NCI-H2196 treated with DMSO at 0.1 percent for 48 hours (cell line): ENCODE data around the gene KRT6C.
"Not testable (repeated sequence)": the region's sequence is repeated elsewhere in the genome, so short reads cannot be mapped to it uniquely, and the experiment has no call there.

Experiments used
- DNase-seq: peaks from one replicate; lab custom pipeline; 2025; ENCODE audit not compliant: unreplicated experiment; lab: John Stamatoyannopoulos, UW

KRT6C gene

GRCh38 chr12:52461693-52462092, 11.9 kb downstream of the KRT6C start:
- DNase-seq, result no peak

- no peak for DNase-seq
Observed at GRCh38 chr12:52458861-52459260, 14.7 kb downstream of the KRT6C start.

GRCh38 chr12:52455821-52456220, 17.8 kb downstream of the KRT6C start:
- no peak for DNase-seq

- DNase-seq, result no peak
Observed at GRCh38 chr12:52454411-52455201, 19.0 kb downstream of the KRT6C start.

- DNase-seq, result no peak
Observed at GRCh38 chr12:52452101-52452500, 21.5 kb downstream of the KRT6C start, which contains the start of gene KRT6B. Gene KRT6B (minus strand): TSS chr12:52452146. CDS start chr12:52452078, 68 bp downstream.

- no peak for DNase-seq
Observed at GRCh38 chr12:52448228-52448627, 25.4 kb downstream of the KRT6C start.

- DNase-seq, result not testable (repeated sequence)
Observed at GRCh38 chr12:52447196-52447595, 26.4 kb downstream of the KRT6C start.

- DNase-seq, result no peak
Observed at GRCh38 chr12:52446367-52447045, 27.1 kb downstream of the KRT6C start.

GRCh38 chr12:52445876-52446275, 27.7 kb downstream of the KRT6C start:
- DNase-seq, result no peak

- no peak for DNase-seq
Observed at GRCh38 chr12:52444647-52445595, 28.7 kb downstream of the KRT6C start.

- DNase-seq, result no peak
Observed at GRCh38 chr12:52443966-52444365, 29.6 kb downstream of the KRT6C start.

GRCh38 chr12:52442600-52443061, 31.0 kb downstream of the KRT6C start:
- DNase-seq, result peak; percentile 13

GRCh38 chr12:52441320-52441911, 32.2 kb downstream of the KRT6C start:
- DNase-seq, result no peak

GRCh38 chr12:52440821-52441319, 32.7 kb downstream of the KRT6C start:
- no peak for DNase-seq

- DNase-seq, result no peak
Observed at GRCh38 chr12:52439845-52440244, 33.8 kb downstream of the KRT6C start.

GRCh38 chr12:52439420-52439819, 34.2 kb downstream of the KRT6C start:
- no peak for DNase-seq

GRCh38 chr12:52438305-52439301, 35.0 kb downstream of the KRT6C start:
- no peak for DNase-seq

- no peak for DNase-seq
Observed at GRCh38 chr12:52437508-52437907, 36.1 kb downstream of the KRT6C start.

- DNase-seq, result no peak
Observed at GRCh38 chr12:52436828-52437474, 36.7 kb downstream of the KRT6C start.
